ENCODE data around the gene RCAN2. TPM values are rescaled to one million over a fixed set of nuclear protein-coding genes. Genes with fewer than 3 reads are reported as not detected.

The RCAN2 gene
- total and polyA plus RNA-seq, 9 of the 15 experiments (the other 6 are each of a cell fraction or from before 2014, with no cell fraction given) = 0.04 TPM; not detected in 8

DNA sequence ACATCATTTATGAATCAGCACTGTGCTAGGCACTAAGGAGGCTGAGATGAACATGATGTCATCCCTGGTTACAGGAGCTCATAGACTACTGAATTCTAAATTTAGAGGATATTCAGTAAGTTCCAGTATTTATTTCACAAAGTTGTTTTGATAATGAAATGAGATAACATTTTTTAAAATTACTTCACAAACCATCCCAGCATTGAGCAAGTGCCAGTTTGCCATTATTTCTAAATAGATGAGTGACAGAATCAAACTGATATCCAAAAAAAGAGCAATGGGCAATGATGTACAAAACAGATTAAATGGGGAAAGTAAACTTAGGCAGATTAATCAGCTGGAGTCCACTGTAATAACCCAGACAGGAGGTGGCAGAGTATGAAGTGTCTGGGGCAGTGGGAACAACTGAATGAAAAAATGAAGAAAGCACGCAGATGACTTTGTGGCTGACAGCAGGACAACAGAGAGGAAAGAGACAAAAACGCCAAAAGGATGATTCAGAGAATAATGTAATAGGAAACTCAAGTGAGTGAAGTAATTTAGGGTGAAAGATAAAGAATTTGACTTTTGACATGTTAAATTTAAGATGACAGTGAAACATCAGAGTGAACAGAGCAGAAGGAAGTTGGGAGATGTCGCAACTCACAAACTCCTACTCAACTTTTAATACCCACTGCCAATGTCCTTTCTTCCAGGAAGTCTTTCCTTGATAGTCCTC lies 70.2 kb downstream of the RCAN2 start (continued):
- TF ChIP-seq ZNF24 (IDR thresholded peaks at IDR 0.05) (peak; percentile 61; the same call in 1 of the 2 replicates), ZBTB49 (CRISPR knock-in tag; IDR thresholded peaks at IDR 0.05; ENCODE audit: borderline replicate concordance) (no peak), GABPB1 (CRISPR knock-in tag; IDR thresholded peaks at IDR 0.05) (no peak), FOXP1 (CRISPR knock-in tag; IDR thresholded peaks at IDR 0.05) (no peak), NBN (IDR thresholded peaks at IDR 0.05; ENCODE audit: low read depth) (no peak), ZSCAN29 (IDR thresholded peaks at IDR 0.05) (no peak)
- TF ChIP-seq, protein P1, sequence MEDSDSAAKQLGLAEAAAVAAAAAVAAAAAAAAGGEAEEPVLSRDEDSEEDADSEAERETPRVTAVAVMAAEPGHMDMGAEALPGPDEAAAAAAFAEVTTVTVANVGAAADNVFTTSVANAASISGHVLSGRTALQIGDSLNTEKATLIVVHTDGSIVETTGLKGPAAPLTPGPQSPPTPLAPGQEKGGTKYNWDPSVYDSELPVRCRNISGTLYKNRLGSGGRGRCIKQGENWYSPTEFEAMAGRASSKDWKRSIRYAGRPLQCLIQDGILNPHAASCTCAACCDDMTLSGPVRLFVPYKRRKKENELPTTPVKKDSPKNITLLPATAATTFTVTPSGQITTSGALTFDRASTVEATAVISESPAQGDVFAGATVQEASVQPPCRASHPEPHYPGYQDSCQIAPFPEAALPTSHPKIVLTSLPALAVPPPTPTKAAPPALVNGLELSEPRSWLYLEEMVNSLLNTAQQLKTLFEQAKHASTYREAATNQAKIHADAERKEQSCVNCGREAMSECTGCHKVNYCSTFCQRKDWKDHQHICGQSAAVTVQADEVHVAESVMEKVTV (CRISPR knock-in tag; IDR thresholded peaks at IDR 0.05) = no peak

Measured in K562 (cell line).